Omental fat pad (tissue), 4 donors: ENCODE measurements around the gene PHF5A. TPM values are rescaled to one million over a fixed set of nuclear protein-coding genes. Genes with fewer than 3 reads are reported as not detected.
"Not testable (repeated sequence)": the region's sequence is repeated elsewhere in the genome, so short reads cannot be mapped to it uniquely, and the experiment has no call there.

ENCODE experiments used
- ATAC-seq: fragments of 150-250 bp; one replicate; pipeline ENCODE4 v1.9.1; 2016; ENCODE audit warnings: mild to moderate bottlenecking, moderate library complexity; ENCODE audit not compliant: low FRiP score
- DNase-seq: peaks from one replicate; pipeline ENCODE4 v3.0.0-alpha.2; 2019; ENCODE audit warnings: low spot score
- total RNA-seq, 4 donors: library from RNA; depleted of rRNA; stranded (reverse); fragments of >200 nt; gene quantifications; one replicate each; pipeline ENCODE4 v1.1.0, GENCODE V29; 2016
- TF ChIP-seq, protein P1 (sequence below), 3 donors: fragments of 450-650 bp; IDR thresholded peaks; one replicate each; pipeline ENCODE4 v1.5.1; 2016 to 2017; ENCODE audit warnings: antibody characterized with exemption in 3 of 3, mild to moderate bottlenecking in 3 of 3, moderate library complexity in 2 of 3

The PHF5A gene
- total RNA-seq, 4 donors from 2014 or later, result 35.2 to 46.8 (median 42.3) TPM

DNA sequence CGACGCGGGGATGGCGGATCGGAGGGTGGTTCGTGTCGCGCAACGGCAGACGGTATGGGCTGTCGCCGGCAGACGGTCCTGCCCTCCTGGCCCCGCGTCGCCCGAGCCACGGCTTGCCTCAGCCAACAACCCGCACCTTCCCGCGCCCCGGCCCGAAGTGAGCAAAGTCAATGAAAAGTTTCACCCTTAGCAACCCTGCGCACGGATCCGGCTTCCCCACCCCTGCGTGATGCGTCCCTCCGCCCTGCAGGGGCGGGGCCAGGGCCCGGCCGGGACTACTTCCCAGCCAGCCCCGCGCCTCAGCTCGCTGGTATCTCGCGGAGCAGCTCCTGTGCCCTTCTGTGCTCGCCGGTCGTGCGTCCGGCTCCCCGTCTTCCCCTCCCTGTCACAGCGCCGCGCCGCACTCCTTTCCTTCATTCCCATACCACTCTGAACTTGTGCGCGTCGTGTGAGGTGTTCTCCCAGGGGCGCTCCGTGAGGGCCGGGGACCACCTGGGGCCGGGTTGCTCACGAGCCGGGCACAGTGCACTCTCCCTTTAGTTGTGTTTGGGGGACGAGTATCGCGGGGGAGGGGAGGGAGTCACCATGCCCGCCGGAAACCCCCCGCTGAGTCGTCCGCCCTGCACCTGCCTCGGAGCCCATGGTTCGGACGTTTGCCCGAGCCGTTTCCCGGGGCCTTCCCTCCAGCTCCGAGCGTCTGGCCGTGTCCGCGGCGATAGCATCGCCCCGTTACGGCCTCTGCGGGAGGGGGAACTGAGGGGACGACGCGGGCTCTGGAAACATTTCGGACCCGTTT lies 21.7 kb downstream of the PHF5A start, which contains the start of gene TOB2:
TOB2 (minus strand) TSS at position 163 of the 796 bp plus-strand sequence. CDS start 9,456 bp downstream, outside the sequence.
- TF ChIP-seq, protein P1, sequence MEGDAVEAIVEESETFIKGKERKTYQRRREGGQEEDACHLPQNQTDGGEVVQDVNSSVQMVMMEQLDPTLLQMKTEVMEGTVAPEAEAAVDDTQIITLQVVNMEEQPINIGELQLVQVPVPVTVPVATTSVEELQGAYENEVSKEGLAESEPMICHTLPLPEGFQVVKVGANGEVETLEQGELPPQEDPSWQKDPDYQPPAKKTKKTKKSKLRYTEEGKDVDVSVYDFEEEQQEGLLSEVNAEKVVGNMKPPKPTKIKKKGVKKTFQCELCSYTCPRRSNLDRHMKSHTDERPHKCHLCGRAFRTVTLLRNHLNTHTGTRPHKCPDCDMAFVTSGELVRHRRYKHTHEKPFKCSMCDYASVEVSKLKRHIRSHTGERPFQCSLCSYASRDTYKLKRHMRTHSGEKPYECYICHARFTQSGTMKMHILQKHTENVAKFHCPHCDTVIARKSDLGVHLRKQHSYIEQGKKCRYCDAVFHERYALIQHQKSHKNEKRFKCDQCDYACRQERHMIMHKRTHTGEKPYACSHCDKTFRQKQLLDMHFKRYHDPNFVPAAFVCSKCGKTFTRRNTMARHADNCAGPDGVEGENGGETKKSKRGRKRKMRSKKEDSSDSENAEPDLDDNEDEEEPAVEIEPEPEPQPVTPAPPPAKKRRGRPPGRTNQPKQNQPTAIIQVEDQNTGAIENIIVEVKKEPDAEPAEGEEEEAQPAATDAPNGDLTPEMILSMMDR (IDR thresholded peaks at IDR 0.05), result no peak
- peak; percentile 78 for ATAC-seq
- peak; percentile 83 for DNase-seq

DNA sequence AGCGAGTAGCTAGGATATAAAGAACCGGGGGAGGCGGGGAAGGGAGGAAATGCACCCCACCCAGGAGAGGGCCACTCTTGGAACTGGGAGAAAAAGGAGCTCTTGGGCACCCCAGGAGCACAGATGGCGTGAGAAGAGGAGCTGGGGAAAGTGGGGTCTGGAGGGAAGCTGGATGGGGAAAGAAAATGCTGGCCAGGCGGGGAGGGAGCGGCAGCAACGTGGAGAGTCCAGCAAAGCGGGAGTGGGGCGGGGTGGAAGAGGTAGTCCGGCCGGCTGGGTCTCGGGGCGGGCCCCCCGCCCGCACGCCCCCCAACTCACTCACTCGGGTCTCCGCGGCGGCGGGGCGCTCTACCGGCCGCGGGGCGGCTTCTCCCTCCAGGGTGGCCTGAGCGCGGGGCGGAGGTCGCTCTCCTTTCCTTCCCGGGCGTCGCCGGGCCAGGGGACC lies 22.4 kb downstream of the PHF5A start:
- DNase-seq (no peak), ATAC-seq (no peak)
- TF ChIP-seq, protein P1 (IDR thresholded peaks at IDR 0.05), result no peak

DNA sequence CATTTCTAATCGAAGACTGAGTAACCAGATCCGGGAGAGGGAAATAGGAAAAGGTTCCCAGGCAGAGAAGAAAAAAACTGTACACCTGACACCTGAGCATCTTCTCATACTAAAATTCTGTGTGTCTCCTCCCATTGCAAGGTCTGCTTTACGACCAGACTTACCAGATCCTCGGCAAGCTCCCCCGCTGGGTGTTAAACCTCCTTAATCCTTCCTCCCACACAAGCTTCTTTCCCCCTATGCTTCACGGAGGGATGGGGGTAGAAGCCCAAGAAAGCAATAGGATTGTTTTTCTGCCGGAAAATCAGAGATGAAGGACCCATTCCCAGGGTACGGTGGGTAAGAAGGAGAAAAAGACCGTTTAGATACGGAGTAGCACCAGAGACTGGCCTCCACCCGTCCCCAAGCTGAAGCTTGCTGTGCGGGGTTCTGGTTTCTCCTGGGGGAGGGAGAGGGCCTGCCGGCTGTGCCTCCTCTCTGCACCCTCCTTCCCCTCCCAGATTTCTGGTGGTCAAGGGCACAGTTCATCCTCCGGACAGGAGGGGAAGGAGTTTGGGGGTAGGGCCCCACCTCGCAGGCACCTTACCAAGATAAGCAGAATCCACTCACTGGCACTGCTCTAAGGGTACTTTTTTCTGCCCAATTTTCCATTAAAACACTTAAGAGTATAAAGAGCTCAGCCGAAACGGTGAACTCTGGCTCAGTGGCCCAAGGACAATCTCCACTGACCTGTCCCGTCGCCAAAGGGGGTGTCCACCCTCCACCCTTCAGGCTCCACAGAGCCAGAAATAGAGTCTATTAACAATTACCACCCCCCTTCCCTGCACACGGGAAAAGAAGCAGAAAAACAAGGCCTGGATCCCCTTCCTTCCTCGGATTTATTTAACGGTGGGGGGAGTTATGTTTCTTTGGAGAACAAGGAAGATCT lies 23.1 kb downstream of the PHF5A start:
- ATAC-seq, result no peak
- TF ChIP-seq, protein P1 (IDR thresholded peaks at IDR 0.05), result no peak
- DNase-seq, result no peak

DNA sequence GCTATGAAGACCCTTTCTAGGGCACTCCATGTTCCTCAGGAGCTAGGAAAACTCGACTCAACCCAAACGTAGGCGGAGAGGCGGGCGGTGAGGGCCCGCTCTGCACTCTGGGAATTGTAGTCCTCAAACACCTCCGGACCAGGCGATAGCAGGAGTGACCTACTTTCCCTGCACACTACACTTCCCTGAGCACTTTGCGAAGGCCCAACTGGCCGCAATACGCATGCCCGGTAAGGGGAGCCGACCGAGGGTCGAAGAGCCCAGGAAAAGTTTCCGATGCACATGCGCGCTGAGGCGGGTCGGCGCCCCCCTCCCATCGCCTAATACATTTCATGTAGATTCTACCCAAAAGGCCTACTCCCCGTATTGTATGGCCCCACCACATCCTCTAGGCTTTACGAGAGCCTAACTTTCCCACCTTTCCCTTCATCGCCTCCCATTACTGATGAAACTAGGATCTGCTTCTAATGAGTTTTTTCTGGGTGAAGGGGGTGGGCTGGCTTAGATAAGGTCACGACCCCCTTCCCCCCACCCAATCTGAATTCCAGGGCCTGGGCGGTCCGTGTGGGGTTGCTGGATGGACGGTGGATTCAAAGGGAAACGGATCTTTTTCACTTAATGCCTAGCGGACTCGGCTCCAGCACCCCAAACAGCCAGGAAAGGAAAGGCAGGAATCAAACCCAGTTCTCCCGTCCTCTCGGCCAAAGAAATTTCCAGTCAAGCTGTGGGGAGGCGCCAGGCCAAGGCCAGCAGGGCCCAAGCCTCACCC lies 23.9 kb downstream of the PHF5A start:
- TF ChIP-seq, protein P1 (IDR thresholded peaks at IDR 0.05), result no peak
- DNase-seq, result peak; percentile 71
- ATAC-seq, result peak; percentile 77

DNA sequence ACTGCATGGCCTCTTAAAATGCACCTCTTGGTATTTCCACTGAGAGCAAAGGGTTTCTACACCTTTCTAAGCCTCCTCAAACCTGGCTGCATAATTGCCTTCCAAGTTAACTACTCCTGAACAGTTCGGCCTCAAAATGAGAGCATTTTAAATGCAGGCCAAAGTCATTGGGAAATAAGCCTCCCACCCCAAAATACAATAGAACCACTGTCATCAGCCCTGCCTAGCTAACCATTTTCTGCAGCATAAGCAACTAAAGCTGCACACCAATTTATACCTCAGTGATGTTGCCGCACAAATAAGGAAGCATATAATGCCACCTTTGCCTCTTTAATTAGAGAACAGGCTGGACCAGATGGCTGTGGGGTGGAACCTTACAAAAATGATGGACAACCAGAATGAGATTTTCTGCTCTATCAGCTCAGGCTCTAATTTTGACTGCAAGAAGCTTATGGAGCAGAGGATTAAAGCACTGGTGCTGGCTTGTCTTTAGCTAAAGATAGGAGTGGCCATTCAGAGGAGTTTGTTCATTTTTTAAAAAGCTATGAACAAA lies 26.2 kb downstream of the PHF5A start:
- TF ChIP-seq, protein P1 (IDR thresholded peaks at IDR 0.05), result no peak
- DNase-seq (no peak), ATAC-seq (no peak)

DNA sequence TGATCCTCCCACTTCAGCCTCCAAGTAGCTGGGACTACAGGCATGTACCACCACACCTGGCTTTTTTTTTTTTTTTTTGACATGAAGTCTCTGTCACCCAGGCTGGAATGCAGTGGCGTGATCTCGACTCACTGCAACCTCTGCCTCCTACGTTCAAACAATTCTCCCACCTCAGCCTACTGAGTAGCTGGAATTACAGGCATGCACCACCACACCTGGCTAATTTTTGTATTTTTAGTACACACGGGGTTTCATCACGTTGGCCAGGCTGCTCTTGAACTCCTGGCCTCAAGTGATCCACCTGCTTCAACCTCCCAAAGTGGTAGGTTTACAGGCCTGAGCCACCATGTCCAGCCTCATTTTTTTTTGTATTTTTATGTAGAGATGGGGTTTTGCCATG lies 28.0 kb downstream of the PHF5A start:
- DNase-seq, ATAC-seq: not testable (repeated sequence)
